HG02759 (cell line): ENCODE measurements around the gene CCDC81.
A peak's percentile ranks its signal among the peaks of the same experiment; 100 is the strongest.

Source experiments
- ATAC-seq: cut with Tn5 transposase; IDR thresholded peaks from one replicate; pipeline ENCODE4 v1.9.1; 2021; ENCODE audit warnings: mild to moderate bottlenecking, moderate library complexity; ENCODE audit not compliant: unreplicated experiment

Gene CCDC81

DNA sequence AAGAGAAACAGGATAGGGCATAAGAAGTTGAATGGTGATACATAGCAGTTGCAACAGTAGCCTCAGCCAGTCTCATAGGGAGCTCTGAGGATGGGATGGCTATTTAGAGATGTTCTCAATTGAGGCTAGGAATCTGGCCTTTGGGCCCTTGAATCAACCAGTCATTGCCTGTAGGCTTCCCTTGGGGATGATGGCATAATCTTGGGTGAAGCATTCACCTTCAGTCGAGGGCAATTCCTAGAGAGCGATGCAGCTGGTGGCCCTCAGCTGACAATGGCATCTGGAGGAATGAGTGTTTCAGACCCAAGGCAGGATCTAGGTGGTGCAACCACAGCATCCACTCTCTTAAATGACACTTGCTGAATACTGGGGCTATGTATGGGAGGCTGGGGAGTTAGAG is 61.0 kb downstream of the CCDC81 start:
- ATAC-seq, result no peak

DNA sequence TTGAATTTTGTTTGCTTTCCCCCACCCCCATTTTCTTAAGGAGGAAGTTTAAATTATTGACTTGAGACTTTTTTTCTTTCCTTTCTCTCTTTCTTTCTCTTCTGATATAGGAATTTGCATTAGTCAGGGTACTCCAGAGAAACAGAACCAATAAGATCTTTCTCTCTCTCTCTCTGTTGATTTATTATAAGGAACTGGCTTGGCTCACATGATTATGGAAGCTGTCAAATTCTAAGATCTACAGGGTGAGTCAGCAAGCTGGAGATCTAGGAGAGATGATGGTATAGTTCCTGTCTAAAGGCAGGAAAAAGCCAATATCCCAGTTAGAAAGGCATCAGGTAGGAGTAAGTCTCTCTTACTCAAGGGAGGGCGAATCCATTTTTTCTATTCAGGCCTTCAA is 64.0 kb downstream of the CCDC81 start:
- no peak for ATAC-seq

GRCh38 chr11:86440305-86440716 is 65.6 kb downstream of the CCDC81 start:
- no peak for ATAC-seq

DNA sequence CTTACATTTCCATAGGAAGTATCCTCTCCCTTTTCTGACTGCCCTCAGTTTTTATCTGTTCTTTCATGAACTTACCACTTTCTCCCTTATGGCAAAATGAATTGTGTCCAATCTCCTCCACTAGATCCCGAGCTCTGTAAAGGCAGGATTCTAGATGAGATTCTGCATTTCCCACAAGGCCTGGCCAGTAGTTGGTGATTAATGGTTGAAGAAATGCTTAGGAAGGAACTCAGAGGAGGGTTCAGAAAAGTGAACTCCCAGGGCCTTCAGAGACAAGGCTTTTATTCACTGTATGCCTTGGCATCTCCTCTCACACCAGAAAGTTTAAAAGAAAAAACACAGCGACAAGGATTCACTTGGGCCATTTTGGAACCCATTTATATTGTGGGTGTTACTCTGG is 66.2 kb downstream of the CCDC81 start:
- no peak for ATAC-seq

GRCh38 chr11:86442420-86442819 is 67.7 kb downstream of the CCDC81 start:
- ATAC-seq, result no peak

DNA sequence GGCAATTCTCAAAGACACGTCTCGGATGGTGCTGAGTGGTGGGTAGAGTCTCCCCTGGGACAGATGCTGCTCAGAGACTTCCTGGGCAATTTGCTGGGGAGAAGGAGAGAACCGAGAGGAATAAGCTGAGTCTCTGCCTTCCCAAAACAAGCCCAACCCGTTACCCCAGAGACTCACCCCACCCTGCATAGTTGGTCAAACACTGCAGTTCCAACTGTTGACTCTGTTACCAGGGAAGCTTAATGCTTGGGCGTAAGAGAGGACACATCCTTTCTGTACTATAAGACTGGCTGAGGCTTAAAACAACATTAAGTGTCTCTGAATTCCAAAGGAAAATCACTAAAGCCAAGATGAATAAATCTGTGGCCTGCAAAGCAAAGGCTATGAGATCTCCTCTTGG is 68.1 kb downstream of the CCDC81 start:
- ATAC-seq, result no peak

- ATAC-seq, result no peak
These were observed 68.7 kb downstream of the CCDC81 start for GRCh38 chr11:86443415-86443814.

- ATAC-seq, result no peak
These were observed 70.3 kb downstream of the CCDC81 start for GRCh38 chr11:86444981-86445380.

DNA sequence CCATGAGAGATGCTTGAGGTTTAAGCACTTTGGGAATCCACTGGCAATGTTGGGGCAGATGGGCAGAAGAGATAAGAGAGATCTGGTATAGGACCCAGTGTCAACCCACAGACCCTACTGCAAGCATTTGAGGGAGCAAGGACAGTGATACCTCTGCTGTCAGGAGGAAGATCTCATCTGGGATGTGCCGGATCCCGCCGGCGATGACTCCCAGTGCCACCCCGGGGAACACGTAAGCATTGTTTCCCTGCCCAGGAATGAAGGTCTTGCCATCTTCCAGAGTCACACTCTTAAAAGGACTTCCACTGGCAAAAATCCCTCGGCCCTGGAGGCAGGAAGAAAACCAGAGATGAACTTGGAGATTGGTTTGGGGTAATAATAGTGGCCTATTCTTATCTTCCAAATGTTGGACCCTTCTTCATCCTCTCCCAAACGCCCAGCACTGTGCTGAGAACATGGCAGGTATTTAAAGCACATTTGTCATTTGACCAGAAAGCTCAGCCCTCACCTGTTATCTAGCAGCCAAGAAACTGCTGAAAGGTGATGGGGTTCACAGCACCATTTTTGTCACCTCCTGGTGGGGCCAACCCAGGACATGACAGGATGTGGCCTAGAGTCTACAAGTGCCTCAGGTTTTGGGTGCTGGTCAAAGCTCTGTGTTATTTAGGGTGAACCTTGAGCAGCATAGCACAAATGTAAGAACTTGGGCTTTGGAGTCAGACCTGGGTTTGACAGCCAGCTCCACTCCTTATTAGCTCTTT is 71.7 kb downstream of the CCDC81 start:
- ATAC-seq, result no peak

DNA sequence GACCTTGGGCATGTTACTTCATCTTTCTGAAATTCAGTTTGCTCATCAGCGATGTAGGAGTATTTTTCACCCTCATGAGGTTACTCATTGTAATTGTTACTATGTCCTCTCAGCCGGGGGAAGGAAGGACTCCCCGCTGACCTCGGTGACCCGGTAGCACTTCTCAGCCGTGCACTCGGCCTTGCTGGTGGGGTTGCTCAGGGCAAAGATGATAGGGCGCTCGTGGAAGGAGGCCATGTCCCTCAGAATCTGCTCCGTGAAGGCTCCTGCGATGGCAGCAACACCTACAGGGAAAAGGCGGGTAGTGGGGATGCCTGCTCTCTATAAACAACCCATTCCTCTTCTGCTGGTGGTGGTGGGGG is 72.2 kb downstream of the CCDC81 start:
- no peak for ATAC-seq

- ATAC-seq, result no peak
These were observed 73.2 kb downstream of the CCDC81 start for GRCh38 chr11:86447763-86448480.

DNA sequence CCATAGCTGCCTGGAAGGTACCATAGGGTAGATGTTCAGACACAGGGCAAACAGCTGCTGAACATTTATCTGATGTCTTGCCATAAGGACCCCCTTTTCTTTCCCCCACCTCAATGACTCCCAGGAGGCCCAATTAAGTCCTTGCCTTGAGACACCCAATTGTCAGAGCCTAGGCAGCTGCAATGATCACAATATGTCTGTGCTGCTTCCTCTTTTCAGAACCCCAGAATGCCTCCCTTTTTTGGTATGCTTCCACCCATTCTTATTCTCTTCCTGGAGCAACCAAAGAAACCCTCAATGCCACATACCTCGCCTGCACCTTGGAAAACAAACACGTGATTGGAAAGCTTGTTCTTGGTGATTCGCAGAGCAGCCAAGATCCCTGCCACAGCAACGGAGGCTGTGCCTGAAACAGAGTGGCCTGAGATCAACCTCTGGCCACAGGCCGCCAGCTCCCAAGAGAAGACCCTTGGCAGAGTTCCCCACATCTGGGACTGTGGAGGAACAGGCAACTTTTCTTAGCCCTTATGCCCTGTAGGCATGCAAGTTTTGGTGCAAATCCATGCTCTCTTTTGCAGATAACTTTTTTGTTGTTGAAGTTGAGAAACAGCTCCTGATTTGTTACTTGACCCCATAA is 75.4 kb downstream of the CCDC81 start:
- ATAC-seq, result no peak

DNA sequence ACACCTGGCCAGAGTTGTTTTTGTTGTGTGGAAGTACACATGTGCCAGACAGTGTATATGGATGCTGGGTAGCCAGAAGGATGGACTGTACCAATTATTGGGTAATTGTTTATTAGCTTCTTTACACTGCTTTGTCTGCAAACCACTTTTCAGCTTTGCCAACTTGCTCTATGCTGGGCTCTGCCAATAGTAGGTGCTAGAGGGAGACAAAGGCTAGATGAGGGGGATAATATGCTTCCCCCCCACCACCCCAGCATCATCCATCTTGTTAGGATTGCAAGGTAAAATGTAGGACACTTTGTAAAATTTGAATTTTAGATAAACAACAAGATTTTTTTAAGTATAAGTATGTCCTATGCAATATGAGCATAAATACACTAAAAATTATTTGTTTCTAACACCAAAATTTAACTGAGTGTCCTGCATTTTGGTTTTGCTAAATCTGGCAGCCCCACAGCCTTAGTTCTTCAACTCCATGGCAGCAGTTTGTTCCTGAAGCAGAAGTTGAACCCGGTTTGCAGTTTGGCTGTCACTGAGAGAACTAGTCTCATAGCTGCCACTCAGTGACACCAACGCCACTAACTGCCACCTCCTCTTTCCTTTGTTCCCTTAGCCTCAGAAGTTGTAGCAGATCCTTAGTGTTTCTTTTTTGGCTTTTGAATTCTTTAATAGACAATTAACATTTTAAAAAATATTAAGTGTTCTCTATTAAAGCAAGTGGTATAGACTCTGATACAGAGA is 78.8 kb downstream of the CCDC81 start:
- no peak for ATAC-seq

- peak; percentile 86 for ATAC-seq
These were observed 81.6 kb downstream of the CCDC81 start for GRCh38 chr11:86456075-86456939.

DNA sequence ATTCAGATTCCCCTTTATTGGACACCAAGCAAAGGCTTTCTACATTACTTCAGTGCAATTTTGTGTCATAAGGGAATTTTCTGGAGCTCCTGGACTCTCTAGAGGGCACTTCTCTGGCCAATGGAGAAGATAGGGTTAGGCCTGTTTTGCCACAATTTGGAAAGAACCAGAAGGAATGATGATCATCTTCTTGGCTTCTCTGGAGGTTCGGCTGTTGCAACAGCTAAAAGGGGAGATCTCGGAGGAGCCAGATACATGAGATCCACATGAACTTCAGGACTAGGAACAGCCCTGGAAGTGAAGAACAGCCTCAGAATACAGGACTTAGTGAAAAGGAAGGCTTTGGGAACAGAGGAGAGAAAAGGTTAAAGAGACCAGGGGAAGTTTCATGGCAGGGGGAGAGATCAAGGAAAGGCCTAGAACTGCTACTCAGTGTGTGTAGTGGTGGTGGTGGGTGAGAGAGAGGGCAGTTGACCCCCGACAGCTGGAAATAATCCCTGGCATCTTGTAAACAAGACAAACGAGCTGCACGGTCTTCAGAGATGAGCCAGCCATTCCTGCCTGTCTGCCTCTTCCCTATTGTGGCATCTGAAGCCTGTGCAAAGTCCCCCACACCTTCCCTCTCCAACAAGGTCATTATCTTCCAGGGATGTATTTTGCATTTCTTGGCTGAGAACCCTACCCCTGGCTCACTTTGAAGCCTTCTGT is 83.8 kb downstream of the CCDC81 start:
- ATAC-seq, result no peak

GRCh38 chr11:86459002-86459385 is 84.3 kb downstream of the CCDC81 start:
- ATAC-seq, result no peak

- ATAC-seq, result no peak
These were observed 85.2 kb downstream of the CCDC81 start for GRCh38 chr11:86459682-86460460.

DNA sequence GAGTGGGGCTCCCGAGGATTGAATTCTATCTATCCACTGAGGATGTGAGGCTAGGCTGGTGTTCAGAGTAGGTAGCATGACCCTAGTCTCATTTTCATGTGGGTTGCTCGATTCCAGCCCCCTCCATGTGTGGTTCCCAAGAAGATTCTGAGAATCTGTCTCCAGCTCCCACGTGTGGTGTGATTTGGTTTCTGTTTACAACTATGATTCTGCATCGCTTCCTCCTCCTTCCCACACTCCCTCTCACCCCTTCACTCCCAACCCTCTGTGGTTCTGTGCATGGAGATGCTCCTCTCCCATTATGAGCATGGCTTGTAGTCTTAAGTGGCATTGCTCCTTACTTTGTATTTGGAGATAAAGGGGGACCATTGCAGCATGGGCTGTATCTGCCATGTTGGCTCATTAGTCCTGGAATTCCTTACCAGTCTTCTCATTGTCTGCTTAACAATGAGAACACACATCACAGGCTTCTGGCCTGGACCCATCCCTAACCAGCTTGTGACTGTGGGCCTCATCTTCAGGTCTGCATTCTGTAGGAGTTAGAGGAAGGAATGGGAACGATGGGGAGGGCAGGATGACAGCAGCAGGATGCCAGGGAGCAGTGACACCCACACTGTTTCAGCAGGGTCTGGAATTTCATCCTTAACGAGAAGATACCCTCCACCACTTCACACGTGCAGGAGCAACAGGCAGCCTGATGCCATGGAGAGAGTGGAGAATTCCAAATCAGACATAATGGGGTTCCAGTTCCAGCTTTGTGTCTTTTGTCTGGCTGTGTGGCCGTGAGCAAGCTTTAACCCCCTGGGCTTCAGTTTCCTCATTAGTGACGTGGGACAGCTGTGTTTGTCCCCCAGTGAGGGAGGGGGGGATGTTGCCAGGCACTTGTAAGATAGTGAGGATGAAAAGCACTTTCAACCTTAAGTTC is 86.0 kb downstream of the CCDC81 start:
- no peak for ATAC-seq
